Epithelial cell of esophagus (primary cell): ENCODE data around the gene ACTN1.

Experiments
- DNase-seq: peaks from one replicate; pipeline ENCODE4 v3.0.0; 2010; ENCODE audit warnings: low read depth
- H3K4me3 ChIP-seq: 2 replicates; pipeline ENCODE4 v1.5.1; 2011; ENCODE audit warnings: mild to moderate bottlenecking, low read length, control low read depth
- CTCF ChIP-seq: IDR thresholded peaks from 2 replicates; pipeline ENCODE4 v1.5.1; 2011; ENCODE audit warnings: low read depth, mild to moderate bottlenecking, low read length, control low read depth, inconsistent platforms; ENCODE audit not compliant: insufficient read depth; ENCODE audit errors: missing control alignments

The ACTN1 gene

GRCh38 chr14:68969278-68970033, 9.6 kb downstream of the ACTN1 start:
- no peak overlapping the region for H3K4me3 ChIP-seq
- TF ChIP-seq CTCF = no peak
- no peak for DNase-seq

DNA sequence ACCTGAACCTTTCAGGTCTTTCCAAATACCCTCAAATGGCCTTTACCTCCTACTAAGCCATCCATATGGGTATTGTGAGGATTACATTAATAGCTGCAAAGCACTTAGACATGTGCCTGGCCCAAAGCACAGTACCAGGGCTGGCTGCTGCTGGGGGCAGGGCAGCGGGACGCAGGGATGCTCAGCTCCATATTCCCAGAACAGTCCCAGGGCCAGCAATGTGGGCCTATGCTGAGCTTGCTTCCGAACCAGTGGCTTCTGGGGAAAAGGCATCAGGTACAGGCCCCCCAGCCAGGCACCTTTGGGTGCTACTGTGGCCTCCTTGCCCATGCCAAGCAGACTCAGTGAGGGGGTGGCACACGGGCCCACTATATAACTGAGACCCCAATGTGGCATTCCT, 10.4 kb downstream of the ACTN1 start:
- no peak for DNase-seq
- TF ChIP-seq CTCF = no peak
- no peak overlapping the region for H3K4me3 ChIP-seq

DNA sequence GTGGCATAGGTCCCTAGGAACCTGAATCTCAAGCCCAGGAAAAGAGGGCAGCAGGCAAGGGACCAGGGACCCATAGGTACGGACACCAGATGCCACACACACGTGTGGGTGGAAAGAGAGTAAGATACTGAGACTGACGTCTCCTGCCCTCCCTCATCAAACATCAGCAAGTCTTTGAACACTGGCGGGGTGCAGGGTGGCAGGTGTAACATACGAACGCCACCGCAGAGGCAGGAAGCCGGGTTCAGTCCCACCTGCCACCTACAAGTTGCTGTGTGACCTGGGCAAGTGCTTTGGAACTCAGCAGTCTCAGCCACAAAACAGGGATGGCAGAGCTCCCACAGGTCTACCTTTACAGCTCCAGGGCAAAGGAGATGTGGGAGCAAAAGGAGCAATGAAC, 11.1 kb downstream of the ACTN1 start:
- no peak for DNase-seq

DNA sequence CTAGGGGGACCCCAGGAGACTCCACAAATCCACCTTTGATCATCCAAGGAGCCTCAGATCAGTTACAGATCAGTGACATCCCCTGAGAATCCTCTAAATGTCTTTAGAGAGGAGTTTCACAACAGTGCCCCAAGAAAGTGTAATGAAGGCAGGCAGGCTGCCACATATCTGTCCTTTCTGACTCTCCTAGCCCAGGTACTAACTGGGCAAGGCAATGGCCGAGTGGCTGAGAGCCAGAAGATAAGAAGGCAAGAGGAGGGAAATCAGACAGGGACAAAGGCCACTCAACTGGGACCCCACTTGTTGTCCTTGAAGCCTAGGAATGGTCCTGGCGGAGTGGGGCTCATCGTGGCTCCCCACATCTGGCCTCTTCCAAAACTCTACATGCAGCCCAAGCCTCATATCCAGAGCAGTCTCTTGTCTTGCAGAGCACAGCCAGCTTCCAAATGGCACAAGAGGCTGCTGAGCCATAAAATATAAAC, 11.6 kb downstream of the ACTN1 start:
- H3K4me3 ChIP-seq = no peak overlapping the region
- no peak for TF ChIP-seq CTCF

More for the DNA sequence above, 11.1 kb downstream of the ACTN1 start:
- no peak for TF ChIP-seq CTCF
- no peak overlapping the region for H3K4me3 ChIP-seq

GRCh38 chr14:68966872-68967301, 12.2 kb downstream of the ACTN1 start:
- no peak overlapping the region for H3K4me3 ChIP-seq
- no peak for DNase-seq
- TF ChIP-seq CTCF = no peak

More for the DNA sequence above, 11.6 kb downstream of the ACTN1 start:
- no peak for DNase-seq

GRCh38 chr14:68965261-68965761, 13.8 kb downstream of the ACTN1 start:
- no peak for DNase-seq
- H3K4me3 ChIP-seq = no peak overlapping the region
- TF ChIP-seq CTCF = no peak
